ENCODE measurements around the gene RABGAP1L. TPM values are rescaled to one million over a fixed set of nuclear protein-coding genes. Genes with fewer than 3 reads are reported as not detected.
"Not testable (repeated sequence)": the region's sequence is repeated elsewhere in the genome, so short reads cannot be mapped to it uniquely, and the experiment has no call there.

RABGAP1L gene
- total RNA-seq, 1 donor from 2014 or later = 69.4 TPM

GRCh38 chr1:174352883-174353608, 193.7 kb downstream of the RABGAP1L start:
- intact Hi-C loops (cut with micrococcal nuclease) = no loop called here

GRCh38 chr1:174358344-174358743, 199.0 kb downstream of the RABGAP1L start:
- intact Hi-C loops (cut with micrococcal nuclease) = no loop called here

- intact Hi-C loops (cut with micrococcal nuclease) = no loop called here
Observed at GRCh38 chr1:174358786-174359453, 199.6 kb downstream of the RABGAP1L start.

GRCh38 chr1:174359454-174359805, 200.1 kb downstream of the RABGAP1L start:
- intact Hi-C loops (cut with micrococcal nuclease) = no loop called here

- intact Hi-C loops (cut with micrococcal nuclease) = no loop called here
Observed at GRCh38 chr1:174364996-174365736, 205.8 kb downstream of the RABGAP1L start.

GRCh38 chr1:174366946-174367345, 207.6 kb downstream of the RABGAP1L start:
- intact Hi-C loops (cut with micrococcal nuclease) = no loop called here

- intact Hi-C loops (cut with micrococcal nuclease) = no loop called here
Observed at GRCh38 chr1:174367892-174368291, 208.6 kb downstream of the RABGAP1L start.

GRCh38 chr1:174376030-174376429, 216.7 kb downstream of the RABGAP1L start:
- intact Hi-C loops (cut with micrococcal nuclease) = no loop called here

GRCh38 chr1:174391716-174392115, 232.4 kb downstream of the RABGAP1L start:
- intact Hi-C loops (cut with micrococcal nuclease) = no loop called here

- intact Hi-C loops (cut with micrococcal nuclease) = no loop called here
Observed at GRCh38 chr1:174393885-174394284, 234.6 kb downstream of the RABGAP1L start.

GRCh38 chr1:174397261-174397660, 237.9 kb downstream of the RABGAP1L start:
- intact Hi-C loops (cut with micrococcal nuclease) = no loop called here

GRCh38 chr1:174398246-174398645, 238.9 kb downstream of the RABGAP1L start:
- intact Hi-C loops (cut with micrococcal nuclease) = no loop called here

- intact Hi-C loops (cut with micrococcal nuclease) = no loop called here
Observed at GRCh38 chr1:174399211-174399610, 239.9 kb downstream of the RABGAP1L start.

- intact Hi-C loops (cut with micrococcal nuclease) = no loop called here
Observed at GRCh38 chr1:174401075-174401474, 241.8 kb downstream of the RABGAP1L start.

GRCh38 chr1:174405219-174405618, 245.9 kb downstream of the RABGAP1L start:
- intact Hi-C loops (cut with micrococcal nuclease) = no loop called here

- intact Hi-C loops (cut with micrococcal nuclease) = no loop called here
Observed at GRCh38 chr1:174406421-174406820, 247.1 kb downstream of the RABGAP1L start.

GRCh38 chr1:174407665-174408064, 248.3 kb downstream of the RABGAP1L start:
- intact Hi-C loops (cut with micrococcal nuclease) = no loop called here

- intact Hi-C loops (cut with micrococcal nuclease) = no loop called here
Observed at GRCh38 chr1:174408146-174408545, 248.8 kb downstream of the RABGAP1L start.

GRCh38 chr1:174409801-174410200, 250.5 kb downstream of the RABGAP1L start:
- intact Hi-C loops (cut with micrococcal nuclease) = not testable (repeated sequence)

- intact Hi-C loops (cut with micrococcal nuclease) = no loop called here
Observed at GRCh38 chr1:174413632-174414031, 254.3 kb downstream of the RABGAP1L start.

- intact Hi-C loops (cut with micrococcal nuclease) = no loop called here
Observed at GRCh38 chr1:174414203-174414602, 254.9 kb downstream of the RABGAP1L start.

- intact Hi-C loops (cut with micrococcal nuclease) = no loop called here
Observed at GRCh38 chr1:174415506-174415905, 256.2 kb downstream of the RABGAP1L start.

Measured in T-helper 1 cell treated with Interleukin-12 subunit alpha and Interleukin-12 subunit beta and Interleukin-4 antibody, amounts not matched to agents 30 ng/mL and 1 ng/mL, for 36 hours (primary cell).